Neural cell (in vitro differentiated cells): ENCODE measurements around the gene URB1. TPM values are rescaled to one million over a fixed set of nuclear protein-coding genes. Genes with fewer than 3 reads are reported as not detected.

Experiments used
- H2AFZ ChIP-seq: fragments of 200-600, 300-800 bp; sonication (generic), shearing (Covaris generic); 2 replicates; pipeline ENCODE4 v1.6.0; 2014; ENCODE audit warnings: low read depth, mild to moderate bottlenecking, antibody characterized with exemption, low read length, moderate library complexity
- H3F3A ChIP-seq: fragments of 200-600 bp; shearing (Covaris generic); 2 replicates; pipeline ENCODE4 v1.6.1; 2016; ENCODE audit warnings: mild to moderate bottlenecking, moderate library complexity, mixed read lengths, antibody characterized with exemption, low read length; ENCODE audit not compliant: insufficient read depth, poor library complexity, severe bottlenecking
- H3K27ac ChIP-seq: fragments of 200-600, 300-800 bp; sonication (generic), shearing (Covaris generic); 2 replicates; pipeline ENCODE4 v1.5.1; 2014; ENCODE audit warnings: mild to moderate bottlenecking, low read length, moderate library complexity
- H3K27me3 ChIP-seq: fragments of 300-800, 200-600 bp; sonication (generic), shearing (Covaris generic); 2 replicates; pipeline ENCODE4 v1.6.0; 2014; ENCODE audit warnings: mild to moderate bottlenecking, low read depth, low read length, moderate library complexity; ENCODE audit not compliant: insufficient read depth
- H3K36me3 ChIP-seq: fragments of 300-800, 200-600 bp; sonication (generic), shearing (Covaris generic); 2 replicates; pipeline ENCODE4 v1.5.1; 2014; ENCODE audit warnings: mild to moderate bottlenecking, antibody characterized with exemption, low read length, moderate library complexity; ENCODE audit not compliant: insufficient read depth
- H3K4me2 ChIP-seq: fragments of 300-800, 200-600 bp; sonication (generic), shearing (Covaris generic); 2 replicates; pipeline ENCODE4 v1.6.0; 2014; ENCODE audit warnings: mild to moderate bottlenecking, low read length
- H3K4me3 ChIP-seq: fragments of 300-800, 200-600 bp; sonication (generic), shearing (Covaris generic); 2 replicates; pipeline ENCODE4 v1.5.1; 2014; ENCODE audit warnings: mild to moderate bottlenecking, low read length, moderate library complexity
- H3K79me2 ChIP-seq: fragments of 200-600 bp; shearing (Covaris generic); replicated peaks from 2 replicates; pipeline ENCODE4 v1.6.0; 2014; ENCODE audit warnings: mild to moderate bottlenecking, low read length, moderate library complexity; ENCODE audit not compliant: insufficient read depth
- H3K9ac ChIP-seq: fragments of 300-800, 200-600 bp; sonication (generic), shearing (Covaris generic); 2 replicates; pipeline ENCODE4 v1.6.1; 2016; ENCODE audit warnings: mild to moderate bottlenecking, low read length, mixed read lengths
- H3K9me2 ChIP-seq: fragments of 200-600 bp; shearing (Covaris generic); 2 replicates; pipeline ENCODE4 v1.6.1; 2016; ENCODE audit warnings: mild to moderate bottlenecking, low read length, mixed read lengths; ENCODE audit not compliant: insufficient read depth
- H3K9me3 ChIP-seq: fragments of 200-600, 300-800 bp; sonication (generic), shearing (Covaris generic); 2 replicates; pipeline ENCODE4 v1.6.1; 2016; ENCODE audit warnings: mild to moderate bottlenecking, mixed run types, low read length, moderate library complexity, mixed read lengths
- H4K20me1 ChIP-seq: fragments of 200-600 bp; shearing (Covaris generic); 2 replicates; pipeline ENCODE4 v1.6.1; 2016; ENCODE audit warnings: mild to moderate bottlenecking, mixed run types; ENCODE audit not compliant: insufficient read depth
- EP300 ChIP-seq: fragments of 450-650 bp; conservative IDR thresholded peaks from 2 replicates; pipeline ENCODE4 v1.6.1; 2014; ENCODE audit warnings: antibody characterized with exemption, mild to moderate bottlenecking, moderate library complexity; ENCODE audit not compliant: poor library complexity, severe bottlenecking
- EZH2 ChIP-seq: fragments of 200-600, 300-800 bp; shearing (Covaris generic), sonication (generic); IDR thresholded peaks from 2 replicates; pipeline ENCODE4 v1.6.1; 2014; ENCODE audit warnings: antibody characterized with exemption, low read length, borderline replicate concordance, mild to moderate bottlenecking; ENCODE audit not compliant: insufficient read depth, poor library complexity, severe bottlenecking
- MXI1 ChIP-seq: fragments of 450-650 bp; conservative IDR thresholded peaks from 2 replicates; pipeline ENCODE4 v1.6.1; 2014; ENCODE audit warnings: antibody characterized with exemption, mild to moderate bottlenecking; ENCODE audit not compliant: poor library complexity, severe bottlenecking
- POLR2AphosphoS5 ChIP-seq: IDR thresholded peaks from 2 replicates; pipeline ENCODE4 v1.6.1; 2012
- RAD21 ChIP-seq: fragments of 450-650 bp; conservative IDR thresholded peaks from 2 replicates; pipeline ENCODE4 v1.6.1; 2014; ENCODE audit warnings: antibody characterized with exemption, mild to moderate bottlenecking, moderate library complexity
- SMC3 ChIP-seq: fragments of 450-650 bp; conservative IDR thresholded peaks from 2 replicates; pipeline ENCODE4 v1.6.1; 2014; ENCODE audit warnings: antibody characterized with exemption, mild to moderate bottlenecking, moderate library complexity; ENCODE audit not compliant: poor library complexity
- TAF1 ChIP-seq: IDR thresholded peaks from 2 replicates; pipeline ENCODE4 v1.6.1; 2012; ENCODE audit warnings: low read depth
- polyA plus RNA-seq: library from polyadenylated mRNA; depleted of rRNA; stranded (reverse); fragments of >200 nt; gene quantifications from 2 replicates; pipeline ENCODE4 v1.2.3, GENCODE V29; 2014
- TF ChIP-seq, protein P1 (sequence below): fragments of 450-650 bp; IDR thresholded peaks from 2 replicates; pipeline ENCODE4 v1.5.1; 2014; ENCODE audit warnings: antibody characterized with exemption, mild to moderate bottlenecking, moderate library complexity; ENCODE audit not compliant: poor library complexity, severe bottlenecking
- TF ChIP-seq, protein P2 (sequence below): IDR thresholded peaks from 2 replicates; pipeline ENCODE4 v1.6.1; 2012; ENCODE audit warnings: borderline replicate concordance

Gene URB1
- polyA plus RNA-seq, 1 donor from 2014 or later, result 4.4 TPM

DNA sequence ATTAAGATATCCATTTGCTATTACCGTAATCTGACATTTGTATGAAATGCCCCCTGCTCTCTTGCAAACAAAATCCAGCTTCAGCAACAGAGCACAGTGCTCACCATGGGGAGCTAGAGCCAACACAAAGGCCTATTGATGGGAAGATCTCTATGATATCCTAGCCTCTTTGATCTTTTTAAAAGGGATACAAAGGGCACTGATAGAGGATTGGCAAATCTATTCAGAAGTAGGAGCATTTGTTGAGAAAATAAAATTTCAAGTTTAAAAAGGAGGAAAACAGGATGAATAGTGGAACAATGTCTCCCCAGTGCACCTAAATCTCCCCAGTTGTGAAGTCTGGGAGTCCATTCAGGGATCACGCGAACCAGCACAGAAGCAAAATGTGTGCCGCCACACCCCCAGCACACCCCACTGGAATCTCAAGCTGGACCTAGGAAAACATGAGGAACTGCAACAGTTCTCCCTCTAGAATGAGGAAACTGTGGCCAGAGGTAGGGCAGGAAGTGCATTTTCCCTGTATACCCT is 62.0 kb downstream of the URB1 start:
- H3K27ac ChIP-seq, result no peak overlapping the region
- H3K4me3 ChIP-seq, result no peak overlapping the region
- no peak overlapping the region for H3K4me2 ChIP-seq

DNA sequence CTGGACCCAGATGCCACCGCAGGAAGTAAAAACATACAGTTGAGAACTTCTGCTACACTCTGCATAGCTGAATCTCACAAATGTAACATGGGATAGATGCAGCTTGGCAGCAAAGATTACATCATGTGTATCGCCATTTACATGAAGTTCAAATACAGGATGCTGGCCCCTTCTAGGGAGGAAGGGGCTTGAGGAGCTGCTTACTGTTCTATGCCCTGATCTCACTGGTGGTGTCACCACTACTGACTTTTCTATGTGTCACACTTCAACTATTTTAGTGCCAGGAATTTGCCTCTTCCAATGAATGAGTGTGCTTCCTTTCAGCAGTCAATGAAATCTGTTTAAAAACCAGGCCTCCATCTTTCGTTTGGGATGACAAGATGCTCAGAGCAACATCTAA is 63.0 kb downstream of the URB1 start:
- Histone ChIP-seq H3K4me2 (no peak overlapping the region), H4K20me1 (no peaks in the 10 kb centered on the region), H3K9ac (no peak overlapping the region), H3K27me3 (no peaks in the 10 kb centered on the region), H3K9me3 (no peaks in the 10 kb centered on the region), H3K36me3 (peaks cover 15% of the 10 kb centered on the region), H3F3A (no peaks in the 10 kb centered on the region), H3K4me3 (no peak overlapping the region), H3K9me2 (no peaks in the 10 kb centered on the region), H3K27ac (no peak overlapping the region), H3K79me2 (no peaks in the 10 kb centered on the region), H2AFZ (no peak overlapping the region)
- no peak for TF ChIP-seq SMC3
- no peak for TF ChIP-seq RAD21
- TF ChIP-seq EZH2, result no peak
- TF ChIP-seq EP300, result no peak
- no peak for TF ChIP-seq TAF1
- TF ChIP-seq, protein P1, sequence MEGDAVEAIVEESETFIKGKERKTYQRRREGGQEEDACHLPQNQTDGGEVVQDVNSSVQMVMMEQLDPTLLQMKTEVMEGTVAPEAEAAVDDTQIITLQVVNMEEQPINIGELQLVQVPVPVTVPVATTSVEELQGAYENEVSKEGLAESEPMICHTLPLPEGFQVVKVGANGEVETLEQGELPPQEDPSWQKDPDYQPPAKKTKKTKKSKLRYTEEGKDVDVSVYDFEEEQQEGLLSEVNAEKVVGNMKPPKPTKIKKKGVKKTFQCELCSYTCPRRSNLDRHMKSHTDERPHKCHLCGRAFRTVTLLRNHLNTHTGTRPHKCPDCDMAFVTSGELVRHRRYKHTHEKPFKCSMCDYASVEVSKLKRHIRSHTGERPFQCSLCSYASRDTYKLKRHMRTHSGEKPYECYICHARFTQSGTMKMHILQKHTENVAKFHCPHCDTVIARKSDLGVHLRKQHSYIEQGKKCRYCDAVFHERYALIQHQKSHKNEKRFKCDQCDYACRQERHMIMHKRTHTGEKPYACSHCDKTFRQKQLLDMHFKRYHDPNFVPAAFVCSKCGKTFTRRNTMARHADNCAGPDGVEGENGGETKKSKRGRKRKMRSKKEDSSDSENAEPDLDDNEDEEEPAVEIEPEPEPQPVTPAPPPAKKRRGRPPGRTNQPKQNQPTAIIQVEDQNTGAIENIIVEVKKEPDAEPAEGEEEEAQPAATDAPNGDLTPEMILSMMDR, result no peak
- TF ChIP-seq, protein P2, sequence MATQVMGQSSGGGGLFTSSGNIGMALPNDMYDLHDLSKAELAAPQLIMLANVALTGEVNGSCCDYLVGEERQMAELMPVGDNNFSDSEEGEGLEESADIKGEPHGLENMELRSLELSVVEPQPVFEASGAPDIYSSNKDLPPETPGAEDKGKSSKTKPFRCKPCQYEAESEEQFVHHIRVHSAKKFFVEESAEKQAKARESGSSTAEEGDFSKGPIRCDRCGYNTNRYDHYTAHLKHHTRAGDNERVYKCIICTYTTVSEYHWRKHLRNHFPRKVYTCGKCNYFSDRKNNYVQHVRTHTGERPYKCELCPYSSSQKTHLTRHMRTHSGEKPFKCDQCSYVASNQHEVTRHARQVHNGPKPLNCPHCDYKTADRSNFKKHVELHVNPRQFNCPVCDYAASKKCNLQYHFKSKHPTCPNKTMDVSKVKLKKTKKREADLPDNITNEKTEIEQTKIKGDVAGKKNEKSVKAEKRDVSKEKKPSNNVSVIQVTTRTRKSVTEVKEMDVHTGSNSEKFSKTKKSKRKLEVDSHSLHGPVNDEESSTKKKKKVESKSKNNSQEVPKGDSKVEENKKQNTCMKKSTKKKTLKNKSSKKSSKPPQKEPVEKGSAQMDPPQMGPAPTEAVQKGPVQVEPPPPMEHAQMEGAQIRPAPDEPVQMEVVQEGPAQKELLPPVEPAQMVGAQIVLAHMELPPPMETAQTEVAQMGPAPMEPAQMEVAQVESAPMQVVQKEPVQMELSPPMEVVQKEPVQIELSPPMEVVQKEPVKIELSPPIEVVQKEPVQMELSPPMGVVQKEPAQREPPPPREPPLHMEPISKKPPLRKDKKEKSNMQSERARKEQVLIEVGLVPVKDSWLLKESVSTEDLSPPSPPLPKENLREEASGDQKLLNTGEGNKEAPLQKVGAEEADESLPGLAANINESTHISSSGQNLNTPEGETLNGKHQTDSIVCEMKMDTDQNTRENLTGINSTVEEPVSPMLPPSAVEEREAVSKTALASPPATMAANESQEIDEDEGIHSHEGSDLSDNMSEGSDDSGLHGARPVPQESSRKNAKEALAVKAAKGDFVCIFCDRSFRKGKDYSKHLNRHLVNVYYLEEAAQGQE, result no peak
- no peak for TF ChIP-seq POLR2AphosphoS5

More for the DNA sequence above, 62.0 kb downstream of the URB1 start:
- Histone ChIP-seq H3K9ac (no peak overlapping the region), H2AFZ (no peak overlapping the region), H3K27me3 (no peaks in the 10 kb centered on the region), H4K20me1 (no peaks in the 10 kb centered on the region), H3K9me3 (no peaks in the 10 kb centered on the region), H3K9me2 (no peaks in the 10 kb centered on the region), H3F3A (no peaks in the 10 kb centered on the region), H3K36me3 (peaks cover 13% of the 10 kb centered on the region), H3K79me2 (no peaks in the 10 kb centered on the region)
- TF ChIP-seq MXI1 (no peak), SMC3 (no peak), RAD21 (no peak), POLR2AphosphoS5 (no peak), EZH2 (no peak), TAF1 (no peak), EP300 (no peak)
- TF ChIP-seq, protein P1, result no peak
- TF ChIP-seq, protein P2, result no peak
